Measurements from ENCODE around the gene LMO3. TPM values are rescaled to one million over a fixed set of nuclear protein-coding genes. Genes with fewer than 3 reads are reported as not detected.
A peak's percentile ranks its signal among the peaks of the same experiment; 100 is the strongest.

The LMO3 gene
- total RNA-seq, 3 donors from 2014 or later: 3.6 to 131 (median 9.4) TPM

GRCh38 chr12:16604596-16605252, 1.2 kb downstream of the LMO3 start:
- DNase-seq: peak in 2 of 3 donors; percentile 10 to 39
- Histone ChIP-seq H3K4me1 (ENCODE audit: low read depth) (peaks cover 2% of the 10 kb centered on the region), H3K9me3 (no peaks in the 10 kb centered on the region), H3K36me3 (ENCODE audit: low read depth) (no peaks in the 10 kb centered on the region), H3K4me3 (no peak overlapping the region)
- ATAC-seq: peak; percentile 10
- no peak for TF ChIP-seq CTCF (IDR thresholded peaks at IDR 0.05)
- intact Hi-C loops (cut with DNase I, micrococcal nuclease): no loop called here

DNA sequence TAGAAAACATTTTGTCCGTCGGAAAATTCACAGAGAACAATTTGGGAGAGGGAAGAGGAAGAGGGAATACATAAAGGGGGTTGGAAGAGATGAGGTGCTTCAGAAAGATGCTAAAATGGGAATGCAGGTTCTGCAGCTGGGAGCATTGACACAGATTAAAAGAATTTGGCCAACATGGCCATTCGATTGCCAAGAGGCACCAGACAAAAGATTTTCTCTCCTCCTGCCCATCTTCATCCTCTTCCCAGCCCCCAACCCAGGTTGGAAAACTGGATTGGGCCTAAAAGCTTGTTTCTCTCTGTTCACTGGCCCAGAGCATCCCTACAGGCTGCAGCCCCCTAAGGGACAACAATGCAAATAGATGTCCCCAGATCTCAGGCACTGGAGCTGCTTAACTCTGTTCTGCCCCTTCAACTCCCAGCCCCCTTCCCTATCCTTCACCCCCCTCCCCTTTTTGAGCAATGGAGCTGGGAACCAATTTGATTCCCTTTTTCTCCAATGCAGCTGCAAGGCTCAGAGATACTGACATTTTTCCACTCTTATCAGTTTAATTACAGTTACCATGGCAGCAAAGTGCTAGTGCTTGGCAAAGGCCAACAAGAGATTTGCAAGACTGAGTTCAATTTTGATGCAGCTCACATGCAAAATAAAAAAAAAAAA, 1.9 kb downstream of the LMO3 start:
- no peaks in the 10 kb centered on the region for H3K36me3 ChIP-seq (ENCODE audit: low read depth)
- no peak for ATAC-seq

GRCh38 chr12:16603260-16603915, 2.6 kb downstream of the LMO3 start:
- TF ChIP-seq CTCF (IDR thresholded peaks at IDR 0.05): no peak
- no peak overlapping the region for H3K4me3 ChIP-seq
- ATAC-seq: no peak

More for the DNA sequence above, 1.9 kb downstream of the LMO3 start:
- DNase-seq: no peak
- no peaks in the 10 kb centered on the region for H3K9me3 ChIP-seq
- H3K4me1 ChIP-seq (ENCODE audit: low read depth): peaks cover 2% of the 10 kb centered on the region
- no peak for TF ChIP-seq CTCF (IDR thresholded peaks at IDR 0.05)
- intact Hi-C loops (cut with DNase I, micrococcal nuclease): no loop called here
- H3K4me3 ChIP-seq: no peak overlapping the region

GRCh38 chr12:16602412-16602811, 3.5 kb downstream of the LMO3 start:
- no peak overlapping the region for H3K4me3 ChIP-seq
- peaks cover 2% of the 10 kb centered on the region for H3K4me1 ChIP-seq (ENCODE audit: low read depth)
- H3K36me3 ChIP-seq (ENCODE audit: low read depth): no peaks in the 10 kb centered on the region
- DNase-seq (no peak), ATAC-seq (no peak)
- intact Hi-C loops (cut with DNase I, micrococcal nuclease): no loop called here
- no peaks in the 10 kb centered on the region for H3K9me3 ChIP-seq
- TF ChIP-seq CTCF (IDR thresholded peaks at IDR 0.05): no peak

More at GRCh38 chr12:16603260-16603915, 2.6 kb downstream of the LMO3 start:
- no peak for DNase-seq
- Histone ChIP-seq H3K9me3 (no peaks in the 10 kb centered on the region), H3K4me1 (ENCODE audit: low read depth) (peaks cover 2% of the 10 kb centered on the region), H3K36me3 (ENCODE audit: low read depth) (no peaks in the 10 kb centered on the region)
- intact Hi-C loops (cut with DNase I, micrococcal nuclease): no loop called here

DNA sequence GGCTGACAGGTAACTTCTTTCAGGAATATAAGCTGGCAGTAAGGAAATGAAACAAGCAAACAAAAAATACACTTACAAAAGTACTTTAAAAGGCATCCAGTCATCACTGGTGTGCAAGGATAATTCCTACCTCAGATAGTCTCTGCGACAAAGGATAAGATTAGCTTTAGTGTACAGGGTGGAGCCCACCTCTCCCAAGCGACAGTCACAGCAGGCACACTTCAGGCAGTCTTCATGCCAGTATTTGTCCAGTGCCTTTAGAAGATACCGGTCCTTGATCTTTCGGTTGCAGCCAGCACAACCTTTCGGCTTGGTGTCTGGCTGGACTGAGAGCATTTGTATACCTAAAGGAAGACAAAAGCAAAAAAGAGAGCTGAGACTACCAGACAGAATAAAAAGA, 5.4 kb downstream of the LMO3 start:
- H3K4me1 ChIP-seq (ENCODE audit: low read depth): no peaks in the 10 kb centered on the region
- H3K9me3 ChIP-seq: no peaks in the 10 kb centered on the region
- no peak overlapping the region for H3K4me3 ChIP-seq
- intact Hi-C loops (cut with DNase I, micrococcal nuclease): no loop called here
- TF ChIP-seq CTCF (IDR thresholded peaks at IDR 0.05): no peak
- DNase-seq (no peak), ATAC-seq (no peak)
- H3K36me3 ChIP-seq (ENCODE audit: low read depth): no peaks in the 10 kb centered on the region

Data from mucosa of descending colon (tissue), 3 donors.